DOHH2 (cell line): ENCODE data around the gene EML1.

ENCODE experiments used
- H3F3A ChIP-seq: fragments of 200-600 bp; sonication (generic), shearing (Covaris generic); 2 replicates; pipeline ENCODE4 v1.6.0; 2016; ENCODE audit warnings: antibody characterized with exemption, mild to moderate bottlenecking; ENCODE audit not compliant: control insufficient read depth, insufficient read depth
- H3K27ac ChIP-seq: fragments of 200-600 bp; sonication (generic); 2 replicates; pipeline ENCODE4 v1.5.1; 2014; ENCODE audit warnings: low read depth, mild to moderate bottlenecking, low read length, moderate library complexity
- H3K27me3 ChIP-seq: fragments of 200-600 bp; sonication (generic); 2 replicates; pipeline ENCODE4 v1.6.1; 2014; ENCODE audit warnings: mild to moderate bottlenecking, low read length, mixed read lengths; ENCODE audit not compliant: control insufficient read depth
- H3K36me3 ChIP-seq: fragments of 200-600 bp; sonication (generic); 2 replicates; pipeline ENCODE4 v1.6.1; 2014; ENCODE audit warnings: mild to moderate bottlenecking, low read length, moderate library complexity, mixed read lengths; ENCODE audit not compliant: control insufficient read depth
- H3K4me1 ChIP-seq: fragments of 200-600 bp; sonication (generic); 2 replicates; pipeline ENCODE4 v1.6.1; 2014; ENCODE audit warnings: mild to moderate bottlenecking, low read length, mixed read lengths; ENCODE audit not compliant: control insufficient read depth
- H3K4me2 ChIP-seq: fragments of 200-600 bp; sonication (generic); 2 replicates; pipeline ENCODE4 v1.6.0; 2014; ENCODE audit warnings: mild to moderate bottlenecking, low read length, moderate library complexity
- H3K4me3 ChIP-seq: fragments of 200-600 bp; sonication (generic); 2 replicates; pipeline ENCODE4 v1.5.1; 2014; ENCODE audit warnings: mild to moderate bottlenecking, low read length, mixed read lengths
- H3K79me2 ChIP-seq: fragments of 200-600 bp; sonication (generic); 2 replicates; pipeline ENCODE4 v1.6.1; 2014; ENCODE audit warnings: mild to moderate bottlenecking, low read length, mixed read lengths; ENCODE audit not compliant: control insufficient read depth
- H3K9me2 ChIP-seq: fragments of 200-600 bp; sonication (generic); replicated peaks from 2 replicates; pipeline ENCODE4 v1.6.1; 2014; ENCODE audit warnings: mild to moderate bottlenecking, low read length, mixed read lengths; ENCODE audit not compliant: control insufficient read depth
- H3K9me3 ChIP-seq: fragments of 200-600 bp; sonication (generic); 2 replicates; pipeline ENCODE4 v1.6.1; 2014; ENCODE audit warnings: antibody characterized with exemption, low read length, mixed read lengths; ENCODE audit not compliant: control insufficient read depth, insufficient read depth
- H4K20me1 ChIP-seq: fragments of 200-600 bp; sonication (generic); 2 replicates; pipeline ENCODE4 v1.6.0; 2014; ENCODE audit warnings: low read depth, mild to moderate bottlenecking, antibody characterized with exemption, low read length, moderate library complexity; ENCODE audit not compliant: control insufficient read depth, insufficient read depth
- EZH2phosphoT487 ChIP-seq: fragments of 200-600 bp; sonication (generic); IDR thresholded peaks from 2 replicates; pipeline ENCODE4 v1.6.1; 2017; ENCODE audit warnings: borderline replicate concordance, mild to moderate bottlenecking, antibody characterized with exemption, low read length, moderate library complexity, mixed read lengths
- TF ChIP-seq, protein P1 (sequence below): fragments of 200-600 bp; sonication (generic); IDR thresholded peaks from one replicate; pipeline ENCODE4 v1.5.1; 2014; ENCODE audit warnings: antibody characterized with exemption, mild to moderate bottlenecking, low read depth, low read length; ENCODE audit not compliant: poor library complexity, severe bottlenecking

Gene EML1

DNA sequence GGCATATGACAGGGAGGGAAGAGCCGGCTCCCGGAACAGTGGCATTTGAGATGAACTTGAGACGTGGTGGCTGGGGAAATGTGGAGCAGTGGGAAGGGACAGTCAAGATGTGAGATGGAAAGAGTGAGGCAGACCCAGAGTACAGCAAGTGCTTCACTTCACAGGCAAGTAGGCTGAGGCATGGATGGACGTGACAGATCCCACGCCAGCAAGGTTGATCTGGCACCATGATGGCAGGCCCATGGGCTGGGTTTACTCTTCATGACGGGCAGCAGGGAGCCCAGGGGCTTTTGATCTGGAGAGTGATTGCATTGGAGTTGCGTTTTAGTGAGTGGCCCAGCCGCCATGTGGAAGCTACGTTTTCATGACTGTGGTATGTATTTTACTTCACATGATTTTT, 17.9 kb upstream of the EML1 start:
- no peaks in the 10 kb centered on the region for H3F3A ChIP-seq
- no peaks in the 10 kb centered on the region for H4K20me1 ChIP-seq
- no peaks in the 10 kb centered on the region for H3K79me2 ChIP-seq
- no peak overlapping the region for H3K27ac ChIP-seq
- H3K9me2 ChIP-seq = no peaks in the 10 kb centered on the region
- TF ChIP-seq, protein P1, sequence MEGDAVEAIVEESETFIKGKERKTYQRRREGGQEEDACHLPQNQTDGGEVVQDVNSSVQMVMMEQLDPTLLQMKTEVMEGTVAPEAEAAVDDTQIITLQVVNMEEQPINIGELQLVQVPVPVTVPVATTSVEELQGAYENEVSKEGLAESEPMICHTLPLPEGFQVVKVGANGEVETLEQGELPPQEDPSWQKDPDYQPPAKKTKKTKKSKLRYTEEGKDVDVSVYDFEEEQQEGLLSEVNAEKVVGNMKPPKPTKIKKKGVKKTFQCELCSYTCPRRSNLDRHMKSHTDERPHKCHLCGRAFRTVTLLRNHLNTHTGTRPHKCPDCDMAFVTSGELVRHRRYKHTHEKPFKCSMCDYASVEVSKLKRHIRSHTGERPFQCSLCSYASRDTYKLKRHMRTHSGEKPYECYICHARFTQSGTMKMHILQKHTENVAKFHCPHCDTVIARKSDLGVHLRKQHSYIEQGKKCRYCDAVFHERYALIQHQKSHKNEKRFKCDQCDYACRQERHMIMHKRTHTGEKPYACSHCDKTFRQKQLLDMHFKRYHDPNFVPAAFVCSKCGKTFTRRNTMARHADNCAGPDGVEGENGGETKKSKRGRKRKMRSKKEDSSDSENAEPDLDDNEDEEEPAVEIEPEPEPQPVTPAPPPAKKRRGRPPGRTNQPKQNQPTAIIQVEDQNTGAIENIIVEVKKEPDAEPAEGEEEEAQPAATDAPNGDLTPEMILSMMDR = no peak
- TF ChIP-seq EZH2phosphoT487 = no peak
- H3K4me2 ChIP-seq = no peak overlapping the region
- H3K9me3 ChIP-seq = no peaks in the 10 kb centered on the region
- H3K4me1 ChIP-seq = 0 out of 2 replicates have a peak, but pooled peaks cover 3% of the 10 kb centered on the region
- no peaks in the 10 kb centered on the region for H3K36me3 ChIP-seq
- H3K27me3 ChIP-seq = peaks cover 7% of the 10 kb centered on the region
- no peak overlapping the region for H3K4me3 ChIP-seq

DNA sequence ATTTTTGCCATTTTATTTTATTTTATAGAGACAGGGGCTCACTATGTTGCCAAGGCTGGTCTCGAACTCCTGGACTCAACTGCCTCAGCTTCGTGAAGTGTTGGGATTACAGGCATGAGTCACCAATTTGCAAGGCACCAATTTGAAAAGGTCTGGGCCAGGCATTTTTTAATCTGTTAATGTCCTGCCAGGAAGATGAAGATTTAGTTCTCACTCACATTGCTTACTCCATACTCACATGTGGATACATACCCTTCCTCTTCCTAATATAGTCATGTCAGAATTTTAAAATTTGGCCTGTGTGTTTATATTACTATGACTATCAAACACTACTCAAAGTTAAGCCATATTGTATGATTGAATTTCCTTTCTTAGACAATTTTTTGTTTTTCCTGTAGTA, 15.3 kb upstream of the EML1 start:
- TF ChIP-seq EZH2phosphoT487 = no peak
- TF ChIP-seq, protein P1 = no peak
- no peaks in the 10 kb centered on the region for H3F3A ChIP-seq
- H3K27ac ChIP-seq = no peak overlapping the region
- no peaks in the 10 kb centered on the region for H3K9me2 ChIP-seq
- H4K20me1 ChIP-seq = no peaks in the 10 kb centered on the region
- H3K36me3 ChIP-seq = no peaks in the 10 kb centered on the region
- H3K27me3 ChIP-seq = peaks cover 7% of the 10 kb centered on the region
- no peak overlapping the region for H3K4me2 ChIP-seq
- no peaks in the 10 kb centered on the region for H3K79me2 ChIP-seq
- H3K9me3 ChIP-seq = no peaks in the 10 kb centered on the region
- H3K4me1 ChIP-seq = 0 out of 2 replicates have a peak, but pooled peaks cover 3% of the 10 kb centered on the region
- no peak overlapping the region for H3K4me3 ChIP-seq

- H3K27ac ChIP-seq = no peak overlapping the region
- H4K20me1 ChIP-seq = no peaks in the 10 kb centered on the region
- H3K36me3 ChIP-seq = no peaks in the 10 kb centered on the region
- H3K4me2 ChIP-seq = no peak overlapping the region
- H3K9me2 ChIP-seq = no peaks in the 10 kb centered on the region
- no peaks in the 10 kb centered on the region for H3K79me2 ChIP-seq
- 0 out of 2 replicates have a peak, but pooled peaks cover 3% of the 10 kb centered on the region for H3K4me1 ChIP-seq
- peaks cover 7% of the 10 kb centered on the region for H3K27me3 ChIP-seq
- no peaks in the 10 kb centered on the region for H3K9me3 ChIP-seq
- no peak overlapping the region for H3K4me3 ChIP-seq
- H3F3A ChIP-seq = no peaks in the 10 kb centered on the region
- TF ChIP-seq, protein P1 = no peak
- no peak for TF ChIP-seq EZH2phosphoT487
Observed at GRCh38 chr14:99779751-99780150, 13.5 kb upstream of the EML1 start.
